Mesothelial cell of epicardium (in vitro differentiated cells): ENCODE measurements around the gene PRKN. TPM values are rescaled to one million over a fixed set of nuclear protein-coding genes. Genes with fewer than 3 reads are reported as not detected.

Source experiments
- DNase-seq, 2 experiments: peaks; one replicate each; pipeline ENCODE4 v3.0.0; 2021; ENCODE audit warnings: low spot score in 2 of 2; ENCODE audit not compliant: unreplicated experiment in 2 of 2
- H3K27ac Mint-ChIP-seq: 2 replicates; pipeline ENCODE4 v1.8.0; 2021; ENCODE audit warnings: mixed read lengths
- H3K27me3 Mint-ChIP-seq: 2 replicates; pipeline ENCODE4 v1.8.0; 2021; ENCODE audit warnings: low read depth, mixed read lengths
- H3K36me3 Mint-ChIP-seq: 2 replicates; pipeline ENCODE4 v1.8.0; 2021; ENCODE audit warnings: mixed read lengths
- H3K4me1 Mint-ChIP-seq: 2 replicates; pipeline ENCODE4 v1.8.0; 2021; ENCODE audit warnings: mixed read lengths
- H3K4me3 Mint-ChIP-seq: 2 replicates; pipeline ENCODE4 v1.8.0; 2021; ENCODE audit warnings: mild to moderate bottlenecking, moderate library complexity, mixed read lengths
- H3K9me3 Mint-ChIP-seq: 2 replicates; pipeline ENCODE4 v1.8.0; 2021; ENCODE audit warnings: mixed read lengths
- total RNA-seq: library from RNA; stranded (reverse); gene quantifications from 3 replicates; pipeline ENCODE4 v1.2.1, GENCODE V29; 2021
- TF ChIP-seq, protein P1 (sequence below): fragments of 200-600 bp; sonication (generic); IDR thresholded peaks from one replicate; pipeline ENCODE4 v1.5.0; 2021; ENCODE audit warnings: antibody characterized with exemption; ENCODE audit not compliant: unreplicated experiment

The PRKN gene
- total RNA-seq, 1 donor from 2014 or later, result 7.6 TPM

DNA sequence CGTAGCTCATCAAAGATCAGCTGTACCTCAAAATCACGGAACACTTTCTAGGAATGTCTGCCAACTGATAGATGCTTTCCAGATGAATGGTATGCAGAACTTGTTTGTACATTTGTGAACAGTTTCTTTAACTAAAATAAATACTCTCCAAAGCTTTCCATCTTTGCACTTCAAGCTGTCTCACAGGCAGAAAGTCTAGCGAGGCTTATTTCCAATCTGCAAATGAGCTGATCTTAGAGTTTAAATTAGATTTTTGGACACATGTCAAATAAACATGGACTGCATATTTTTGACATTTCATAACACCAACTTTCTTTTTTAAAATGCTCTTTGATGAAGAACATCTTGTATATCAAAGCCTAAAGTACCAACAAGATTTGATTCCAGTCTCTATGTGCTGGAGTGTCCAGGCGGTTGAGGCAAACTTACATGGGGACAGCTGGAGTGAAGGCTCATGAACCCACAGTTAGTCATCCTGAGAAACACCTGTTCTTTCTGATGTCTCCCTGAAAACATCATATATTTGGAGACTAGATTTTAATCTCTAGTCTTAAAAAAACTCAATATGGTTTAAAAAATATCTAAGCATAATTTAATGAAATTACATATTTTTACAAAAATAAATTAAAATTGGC is 1185.1 kb downstream of the PRKN start:
- no peaks in the 10 kb centered on the region for H3K36me3 Mint-ChIP-seq
- no peaks in the 10 kb centered on the region for H3K4me1 Mint-ChIP-seq
- H3K4me3 Mint-ChIP-seq, result no peak overlapping the region
- no peaks in the 10 kb centered on the region for H3K27me3 Mint-ChIP-seq
- no peak overlapping the region for H3K27ac Mint-ChIP-seq
- TF ChIP-seq, protein P1, sequence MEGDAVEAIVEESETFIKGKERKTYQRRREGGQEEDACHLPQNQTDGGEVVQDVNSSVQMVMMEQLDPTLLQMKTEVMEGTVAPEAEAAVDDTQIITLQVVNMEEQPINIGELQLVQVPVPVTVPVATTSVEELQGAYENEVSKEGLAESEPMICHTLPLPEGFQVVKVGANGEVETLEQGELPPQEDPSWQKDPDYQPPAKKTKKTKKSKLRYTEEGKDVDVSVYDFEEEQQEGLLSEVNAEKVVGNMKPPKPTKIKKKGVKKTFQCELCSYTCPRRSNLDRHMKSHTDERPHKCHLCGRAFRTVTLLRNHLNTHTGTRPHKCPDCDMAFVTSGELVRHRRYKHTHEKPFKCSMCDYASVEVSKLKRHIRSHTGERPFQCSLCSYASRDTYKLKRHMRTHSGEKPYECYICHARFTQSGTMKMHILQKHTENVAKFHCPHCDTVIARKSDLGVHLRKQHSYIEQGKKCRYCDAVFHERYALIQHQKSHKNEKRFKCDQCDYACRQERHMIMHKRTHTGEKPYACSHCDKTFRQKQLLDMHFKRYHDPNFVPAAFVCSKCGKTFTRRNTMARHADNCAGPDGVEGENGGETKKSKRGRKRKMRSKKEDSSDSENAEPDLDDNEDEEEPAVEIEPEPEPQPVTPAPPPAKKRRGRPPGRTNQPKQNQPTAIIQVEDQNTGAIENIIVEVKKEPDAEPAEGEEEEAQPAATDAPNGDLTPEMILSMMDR, result no peak
- H3K9me3 Mint-ChIP-seq, result no peaks in the 10 kb centered on the region
- no peak for DNase-seq

DNA sequence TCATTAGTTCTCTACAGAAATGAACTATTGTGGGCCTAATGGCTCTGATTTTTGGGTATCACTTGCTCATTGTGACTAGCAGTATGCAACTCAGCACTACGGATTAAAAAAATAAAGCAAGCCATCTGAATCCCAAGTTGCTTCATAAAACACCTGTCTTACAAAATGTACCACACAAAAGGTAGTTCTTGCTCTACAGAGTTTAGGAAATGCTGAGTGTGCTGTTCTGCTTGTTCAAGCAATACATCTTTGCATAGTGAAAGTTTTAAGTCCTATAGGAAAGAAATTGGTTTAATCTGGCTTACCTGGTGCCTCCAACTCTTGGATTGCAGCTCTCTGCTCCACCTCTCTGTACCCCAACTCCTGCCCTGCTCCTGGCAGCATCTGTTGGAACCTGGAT is 1187.0 kb downstream of the PRKN start:
- no peak overlapping the region for H3K4me3 Mint-ChIP-seq
- H3K36me3 Mint-ChIP-seq, result no peaks in the 10 kb centered on the region
- no peak for DNase-seq
- H3K27me3 Mint-ChIP-seq, result no peaks in the 10 kb centered on the region
- no peaks in the 10 kb centered on the region for H3K4me1 Mint-ChIP-seq
- TF ChIP-seq, protein P1, result no peak
- no peaks in the 10 kb centered on the region for H3K9me3 Mint-ChIP-seq
- no peak overlapping the region for H3K27ac Mint-ChIP-seq

DNA sequence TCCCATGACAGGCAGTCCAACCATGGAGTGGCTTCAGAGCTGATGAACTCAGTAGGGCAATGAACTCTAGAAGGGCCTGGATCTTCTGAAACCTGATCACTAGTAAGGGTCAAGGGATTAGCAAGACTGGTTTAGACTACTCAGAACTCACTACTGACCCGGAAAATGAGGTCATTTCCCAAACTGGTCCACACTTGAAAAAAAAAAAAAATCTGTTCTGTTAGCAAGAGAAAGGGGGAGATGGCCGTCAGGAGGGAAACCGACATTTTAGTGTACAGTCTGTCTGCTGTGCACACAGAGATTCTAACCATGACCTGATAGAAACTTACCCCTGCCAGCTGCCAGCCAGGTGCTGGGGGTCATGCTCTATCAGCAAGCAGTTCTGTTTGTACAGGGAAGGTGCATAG is 1191.3 kb downstream of the PRKN start:
- H3K27ac Mint-ChIP-seq, result no peak overlapping the region
- no peaks in the 10 kb centered on the region for H3K9me3 Mint-ChIP-seq
- no peak for DNase-seq
- TF ChIP-seq, protein P1, result no peak
- no peak overlapping the region for H3K4me3 Mint-ChIP-seq
- no peaks in the 10 kb centered on the region for H3K36me3 Mint-ChIP-seq
- H3K27me3 Mint-ChIP-seq, result no peaks in the 10 kb centered on the region
- H3K4me1 Mint-ChIP-seq, result no peaks in the 10 kb centered on the region

DNA sequence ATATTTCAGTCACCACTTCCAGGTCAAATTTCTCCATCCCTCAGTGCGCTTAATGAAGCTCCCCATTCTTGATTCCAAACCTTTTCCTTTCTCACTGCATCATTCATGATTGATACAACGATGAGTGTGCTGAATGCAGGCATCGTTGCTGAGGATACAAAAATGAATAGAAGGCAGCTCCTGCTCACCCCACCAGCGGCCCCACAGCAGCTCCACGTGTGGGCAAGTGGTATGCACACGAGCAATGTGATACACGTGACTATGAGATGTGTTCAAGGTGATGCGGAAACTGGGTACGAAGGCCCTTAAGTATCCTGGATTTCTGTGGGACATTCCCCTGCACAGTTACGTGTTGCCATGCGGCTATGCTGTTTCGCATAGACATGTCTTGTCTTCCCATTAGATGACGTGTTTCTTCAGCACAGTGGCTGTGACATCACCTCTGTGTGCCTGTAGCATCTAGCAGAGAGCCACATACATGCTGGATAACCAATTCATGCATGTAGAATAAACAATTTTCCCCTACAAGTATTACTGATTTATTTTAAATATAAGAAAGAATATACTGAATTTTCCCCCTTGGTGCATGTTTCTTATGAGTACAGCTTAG is 1193.2 kb downstream of the PRKN start:
- DNase-seq, result no peak
- Mint-ChIP-seq H3K36me3 (no peaks in the 10 kb centered on the region), H3K9me3 (no peaks in the 10 kb centered on the region), H3K27me3 (no peaks in the 10 kb centered on the region), H3K4me3 (no peak overlapping the region), H3K4me1 (no peaks in the 10 kb centered on the region), H3K27ac (no peak overlapping the region)
- TF ChIP-seq, protein P1, result no peak

DNA sequence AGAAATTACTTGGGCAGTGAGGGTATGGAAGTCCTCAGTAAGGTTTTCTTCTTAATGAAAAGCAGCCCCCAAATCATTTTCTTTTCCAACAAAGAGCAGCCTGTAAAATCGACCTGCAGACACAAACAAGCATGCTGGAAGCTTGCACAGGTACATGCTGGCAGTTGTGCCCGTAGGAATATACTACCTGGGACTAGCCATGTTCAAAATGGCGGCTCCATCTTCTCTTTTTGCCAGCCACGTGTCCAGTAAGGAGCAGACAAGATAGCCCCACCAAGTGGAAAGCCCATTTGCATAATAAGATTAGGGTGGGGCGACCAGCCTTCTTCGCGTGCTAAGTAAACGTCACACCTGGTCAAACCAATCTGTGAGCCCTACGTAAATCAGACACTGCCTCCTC is 1194.3 kb downstream of the PRKN start:
- Mint-ChIP-seq H3K27me3 (no peaks in the 10 kb centered on the region), H3K27ac (no peak overlapping the region)

More for the DNA sequence above, 1194.3 kb downstream of the PRKN start:
- H3K4me3 Mint-ChIP-seq, result no peak overlapping the region
- no peaks in the 10 kb centered on the region for H3K4me1 Mint-ChIP-seq
- no peak for DNase-seq
- no peaks in the 10 kb centered on the region for H3K9me3 Mint-ChIP-seq
- TF ChIP-seq, protein P1, result no peak
- no peaks in the 10 kb centered on the region for H3K36me3 Mint-ChIP-seq
